Left lung (tissue), 10 donors: Measurements from ENCODE around the gene NBEAL1. TPM values are rescaled to one million over a fixed set of nuclear protein-coding genes. Genes with fewer than 3 reads are reported as not detected.
"Not testable (repeated sequence)": the region's sequence is repeated elsewhere in the genome, so short reads cannot be mapped to it uniquely, and the experiment has no call there.

Source experiments
- ATAC-seq: fragments of 200-7000 bp; cut with Tn5 transposase; one replicate; pipeline ENCODE4 v1.9.1; 2020; ENCODE audit warnings: moderate library complexity
- DNase-seq, 4 donors: peaks; one replicate each; pipeline ENCODE4 v3.0.0-alpha.2; 2013 to 2020
- H3K27ac ChIP-seq, 2 donors: fragments of 200-600 bp; sonication (generic) in 1 of 2; one replicate each; pipeline versions ENCODE4 v1.5.0 to v1.8.0; 2020 to 2021
- H3K27me3 ChIP-seq, 2 donors: fragments of 200-600 bp; sonication (generic) in 1 of 2; one replicate each; pipeline versions ENCODE4 v1.5.0 to v1.8.0; 2020 to 2021
- H3K36me3 ChIP-seq, 2 donors: fragments of 200-600 bp; sonication (generic) in 1 of 2; one replicate each; pipeline versions ENCODE4 v1.5.0 to v1.8.0; 2020 to 2021
- H3K4me1 ChIP-seq, 2 donors: fragments of 200-600 bp; one replicate each; pipeline ENCODE4 v1.8.0; 2021
- H3K4me3 ChIP-seq, 2 donors: fragments of 200-600 bp; sonication (generic) in 1 of 2; one replicate each; pipeline versions ENCODE4 v1.5.0 to v1.8.0; 2020 to 2021; ENCODE audit warnings: mild to moderate bottlenecking in 1 of 2
- H3K9me3 ChIP-seq, 2 donors: fragments of 200-600 bp; sonication (generic) in 1 of 2; one replicate each; pipeline versions ENCODE4 v1.5.0 to v1.8.0; 2020 to 2021
- intact Hi-C, 2 donors: fragments of 100-400 bp; cut with DNase I; formaldehyde crosslinking; loops; one replicate each; pipeline versions ENCODE4 v1.11.2 to v1.14.2; 2022
- polyA plus RNA-seq, 6 donors: library from polyadenylated mRNA; unstranded; fragments of 120-200 nt; gene quantifications; one replicate each; pipeline ENCODE4 v1.2.1, GENCODE V29; 2013; ENCODE audit not compliant: insufficient read length in 6 of 6
- total RNA-seq, 2 donors: library from RNA; stranded (reverse); fragmentation: NEBNext Ultra II Directional; extraction: Animal tissue kit (Norgen Biotek cat#: 25700); gene quantifications; one replicate each; pipeline ENCODE4 v1.2.1, GENCODE V29; 2021
- TF ChIP-seq, protein P1 (sequence below), 2 donors: fragments of 200-600 bp; sonication (generic) in 1 of 2; IDR thresholded peaks; one replicate each; pipeline versions ENCODE4 v1.5.0 to v1.8.0; 2021; ENCODE audit warnings: antibody characterized with exemption in 2 of 2
- donor health status: DM: no; HTN: yes; CAD: no.
- donor health status: DM: no; HTN: no; CAD: no.

NBEAL1 gene
- total and polyA plus RNA-seq, 8 donors: 11.4 to 72.2 (median 19.6) TPM

DNA sequence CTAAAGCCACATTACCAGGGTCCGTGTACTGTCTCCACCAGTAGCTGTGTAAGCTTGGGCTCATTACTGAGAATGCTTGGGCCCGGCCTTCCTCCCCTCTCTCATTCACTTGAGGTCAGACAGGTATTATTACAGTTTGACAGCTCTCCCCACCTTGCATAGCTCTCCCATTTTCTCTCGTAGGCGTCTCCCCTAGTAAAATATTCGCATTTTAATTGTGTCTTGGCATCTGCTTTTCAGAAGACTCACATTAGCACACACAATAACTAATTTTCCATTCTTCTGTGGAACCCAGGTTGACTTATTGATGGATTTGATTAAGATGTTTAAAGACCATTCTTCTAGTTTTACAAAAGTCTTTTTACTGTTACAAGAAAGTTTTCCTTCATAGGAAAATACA is 153.1 kb downstream of the NBEAL1 start:
- ATAC-seq: no peak
- no peak for DNase-seq
- intact Hi-C loops: no loop called here
- H3K4me3 ChIP-seq: no peak overlapping the region
- H3K4me1 ChIP-seq: no peaks in the 10 kb centered on the region
- H3K27ac ChIP-seq: no peak overlapping the region
- H3K36me3 ChIP-seq: peaks cover 0 to 52% of the 10 kb centered on the region in 2 donors
- H3K9me3 ChIP-seq: no peaks in the 10 kb centered on the region
- H3K27me3 ChIP-seq: no peaks in the 10 kb centered on the region
- TF ChIP-seq, protein P1, sequence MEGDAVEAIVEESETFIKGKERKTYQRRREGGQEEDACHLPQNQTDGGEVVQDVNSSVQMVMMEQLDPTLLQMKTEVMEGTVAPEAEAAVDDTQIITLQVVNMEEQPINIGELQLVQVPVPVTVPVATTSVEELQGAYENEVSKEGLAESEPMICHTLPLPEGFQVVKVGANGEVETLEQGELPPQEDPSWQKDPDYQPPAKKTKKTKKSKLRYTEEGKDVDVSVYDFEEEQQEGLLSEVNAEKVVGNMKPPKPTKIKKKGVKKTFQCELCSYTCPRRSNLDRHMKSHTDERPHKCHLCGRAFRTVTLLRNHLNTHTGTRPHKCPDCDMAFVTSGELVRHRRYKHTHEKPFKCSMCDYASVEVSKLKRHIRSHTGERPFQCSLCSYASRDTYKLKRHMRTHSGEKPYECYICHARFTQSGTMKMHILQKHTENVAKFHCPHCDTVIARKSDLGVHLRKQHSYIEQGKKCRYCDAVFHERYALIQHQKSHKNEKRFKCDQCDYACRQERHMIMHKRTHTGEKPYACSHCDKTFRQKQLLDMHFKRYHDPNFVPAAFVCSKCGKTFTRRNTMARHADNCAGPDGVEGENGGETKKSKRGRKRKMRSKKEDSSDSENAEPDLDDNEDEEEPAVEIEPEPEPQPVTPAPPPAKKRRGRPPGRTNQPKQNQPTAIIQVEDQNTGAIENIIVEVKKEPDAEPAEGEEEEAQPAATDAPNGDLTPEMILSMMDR (IDR thresholded peaks at IDR 0.05): no peak

DNA sequence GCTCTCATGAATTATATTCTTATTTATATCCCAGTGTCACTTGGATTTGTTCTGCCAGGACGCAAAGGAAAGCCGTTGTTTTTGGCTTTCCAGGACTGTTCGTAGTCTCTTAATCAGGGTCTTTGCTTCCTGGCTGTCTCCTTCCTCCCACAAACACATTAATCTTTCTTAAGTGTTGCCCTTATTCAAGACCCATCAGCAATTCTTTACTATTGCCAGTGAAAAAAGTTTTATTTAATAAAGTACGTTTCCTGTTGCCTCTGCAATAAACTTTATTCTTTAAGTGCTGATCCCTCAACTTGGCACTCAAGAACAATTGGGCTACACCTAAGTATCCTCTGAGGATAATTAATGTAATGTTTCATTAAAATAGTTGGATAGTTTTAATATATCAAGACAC is 155.8 kb downstream of the NBEAL1 start:
- H3K27ac ChIP-seq: no peak overlapping the region
- ATAC-seq (no peak), DNase-seq (no peak)
- intact Hi-C loops: no loop called here
- no peak overlapping the region for H3K4me3 ChIP-seq
- no peaks in the 10 kb centered on the region for H3K4me1 ChIP-seq
- TF ChIP-seq, protein P1 (IDR thresholded peaks at IDR 0.05): no peak
- no peaks in the 10 kb centered on the region for H3K9me3 ChIP-seq
- H3K27me3 ChIP-seq: no peaks in the 10 kb centered on the region
- peaks cover 0 to 56% of the 10 kb centered on the region in 2 donors for H3K36me3 ChIP-seq

- ATAC-seq (no peak), DNase-seq (no peak)
- Histone ChIP-seq H3K36me3 (peaks cover 0 to 47% of the 10 kb centered on the region in 2 donors), H3K9me3 (no peaks in the 10 kb centered on the region), H3K4me1 (no peaks in the 10 kb centered on the region), H3K27me3 (no peaks in the 10 kb centered on the region), H3K27ac (no peak overlapping the region), H3K4me3 (no peak overlapping the region)
- intact Hi-C loops: no loop called here
- TF ChIP-seq, protein P1 (IDR thresholded peaks at IDR 0.05): no peak
These were observed 160.7 kb downstream of the NBEAL1 start for GRCh38 chr2:203175371-203175770.

DNA sequence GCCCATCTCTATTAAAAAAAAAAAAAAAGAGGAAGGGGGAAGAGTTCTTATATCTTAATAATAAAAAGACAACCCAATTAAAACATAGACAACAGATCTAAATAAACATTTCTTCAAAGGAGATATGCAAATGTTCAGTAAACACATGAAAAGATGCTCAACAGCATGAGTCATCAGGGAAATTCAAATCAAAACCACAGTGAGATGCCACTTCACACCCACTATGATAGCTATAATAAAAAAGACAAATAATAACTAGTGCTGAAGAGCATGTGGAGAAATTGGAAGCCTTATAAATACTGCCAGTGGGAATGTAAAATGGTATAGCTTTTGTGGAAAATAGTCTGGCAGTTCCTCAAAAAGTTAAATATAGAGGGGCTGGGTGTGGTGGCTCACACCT is 162.7 kb downstream of the NBEAL1 start:
- intact Hi-C loops: no loop called here
- H3K4me3 ChIP-seq: no peak overlapping the region
- no peaks in the 10 kb centered on the region for H3K9me3 ChIP-seq
- ATAC-seq (peak; percentile 54), DNase-seq (no peak)
- no peaks in the 10 kb centered on the region for H3K27me3 ChIP-seq
- H3K4me1 ChIP-seq: no peaks in the 10 kb centered on the region
- H3K36me3 ChIP-seq: peaks cover 0 to 56% of the 10 kb centered on the region in 2 donors
- TF ChIP-seq, protein P1 (IDR thresholded peaks at IDR 0.05): no peak
- H3K27ac ChIP-seq: no peak overlapping the region

- H3K4me1 ChIP-seq: no peaks in the 10 kb centered on the region
- H3K27ac ChIP-seq: no peak overlapping the region
- DNase-seq (no peak), ATAC-seq (no peak)
- H3K27me3 ChIP-seq: no peaks in the 10 kb centered on the region
- H3K4me3 ChIP-seq: no peak overlapping the region
- TF ChIP-seq, protein P1 (IDR thresholded peaks at IDR 0.05): no peak
- peaks cover 0 to 72% of the 10 kb centered on the region in 2 donors for H3K36me3 ChIP-seq
- H3K9me3 ChIP-seq: no peaks in the 10 kb centered on the region
- intact Hi-C loops: no loop called here
These were observed 171.2 kb downstream of the NBEAL1 start for GRCh38 chr2:203185864-203186263.

DNA sequence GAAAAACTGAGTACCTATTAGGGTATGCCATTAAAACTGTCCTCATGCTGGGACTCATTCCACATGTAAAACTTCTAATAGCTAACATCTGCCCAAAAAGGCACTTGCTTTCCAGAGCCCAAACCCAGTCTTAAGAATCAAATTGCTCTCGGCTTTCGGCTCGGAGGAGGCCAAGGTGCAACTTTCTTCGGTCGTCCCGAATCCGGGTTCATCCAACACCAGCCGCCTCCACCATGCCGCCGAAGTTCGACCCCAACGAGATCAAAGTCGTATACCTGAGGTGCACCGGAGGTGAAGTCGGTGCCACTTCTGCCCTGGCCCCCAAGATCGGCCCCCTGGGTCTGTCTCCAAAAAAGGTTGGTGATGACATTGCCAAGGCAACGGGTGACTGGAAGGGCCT is 175.9 kb downstream of the NBEAL1 start:
- ATAC-seq, H3K9me3 ChIP-seq, H3K27ac ChIP-seq, H3K4me3 ChIP-seq, H3K4me1 ChIP-seq, H3K27me3 ChIP-seq, intact Hi-C loops: not testable (repeated sequence)
- peak in 1 of 4 donors; percentile 29 for DNase-seq
- H3K36me3 ChIP-seq: peaks cover 0 to 51% of the 10 kb centered on the region in 2 donors

GRCh38 chr2:203191026-203191425 is 176.4 kb downstream of the NBEAL1 start:
- DNase-seq, H3K4me3 ChIP-seq, H3K27me3 ChIP-seq, intact Hi-C loops, H3K27ac ChIP-seq, H3K4me1 ChIP-seq, ATAC-seq, H3K9me3 ChIP-seq: not testable (repeated sequence)
- peaks cover 0 to 50% of the 10 kb centered on the region in 2 donors for H3K36me3 ChIP-seq
